Coronary artery (tissue), 2 donors: ENCODE data around the gene ADAMTSL3.

ENCODE experiments used
- DNase-seq: peaks from one replicate; pipeline ENCODE4 v3.0.0-alpha.2; 2017; ENCODE audit warnings: low spot score
- H3K27ac ChIP-seq, 2 donors: fragments of 200-600 bp; sonication (generic); one replicate each; pipeline ENCODE4 v1.5.1; 2016 to 2019
- H3K4me3 ChIP-seq: fragments of 200-600 bp; sonication (generic); 2 replicates; pipeline ENCODE4 v1.5.1; 2016; ENCODE audit warnings: mild to moderate bottlenecking, moderate library complexity
- CTCF ChIP-seq: fragments of 200-600 bp; sonication (generic); IDR thresholded peaks from one replicate; pipeline ENCODE4 v1.5.1; 2019; ENCODE audit warnings: antibody characterized with exemption

ADAMTSL3 gene

GRCh38 chr15:83764201-83764838 lies 110.4 kb downstream of the ADAMTSL3 start:
- no peak for TF ChIP-seq CTCF
- no peak overlapping the region for H3K4me3 ChIP-seq
- no peak for DNase-seq
- H3K27ac ChIP-seq, result peak overlapping the region in 1 of 2 donors; percentile 80

- TF ChIP-seq CTCF, result no peak
- DNase-seq, result no peak
- Histone ChIP-seq H3K27ac (no peak overlapping the region), H3K4me3 (no peak overlapping the region)
Observed at GRCh38 chr15:83766339-83766738, 112.4 kb downstream of the ADAMTSL3 start.

- peak overlapping the region in 1 of 2 donors; percentile 43 for H3K27ac ChIP-seq
Observed at GRCh38 chr15:83767741-83768140, 113.8 kb downstream of the ADAMTSL3 start.

GRCh38 chr15:83769411-83769999 lies 115.6 kb downstream of the ADAMTSL3 start:
- Histone ChIP-seq H3K27ac (no peak overlapping the region), H3K4me3 (no peak overlapping the region)
- no peak for DNase-seq
- TF ChIP-seq CTCF, result no peak

More at GRCh38 chr15:83767741-83768140, 113.8 kb downstream of the ADAMTSL3 start:
- DNase-seq, result no peak
- H3K4me3 ChIP-seq, result no peak overlapping the region
- no peak for TF ChIP-seq CTCF

GRCh38 chr15:83775738-83776137 lies 121.8 kb downstream of the ADAMTSL3 start:
- H3K4me3 ChIP-seq, result no peak overlapping the region
- DNase-seq, result no peak
- no peak overlapping the region for H3K27ac ChIP-seq
- no peak for TF ChIP-seq CTCF

- DNase-seq, result no peak
- Histone ChIP-seq H3K27ac (no peak overlapping the region), H3K4me3 (no peak overlapping the region)
- TF ChIP-seq CTCF, result no peak
Observed at GRCh38 chr15:83776986-83777385, 123.1 kb downstream of the ADAMTSL3 start.

GRCh38 chr15:83783227-83783626 lies 129.3 kb downstream of the ADAMTSL3 start:
- DNase-seq, result no peak
- Histone ChIP-seq H3K27ac (no peak overlapping the region), H3K4me3 (no peak overlapping the region)
- TF ChIP-seq CTCF, result no peak
